Mammary epithelial cell (primary cell): Measurements from ENCODE around the gene NHERF1.

Source experiments
- EZH2 ChIP-seq: IDR thresholded peaks from 2 replicates; pipeline ENCODE4 v1.6.1; 2012; ENCODE audit warnings: low read length, inconsistent platforms, borderline replicate concordance
- TF ChIP-seq, protein P1 (sequence below), 2 donors: IDR thresholded peaks in 1 of 2; conservative IDR thresholded peaks in 1 of 2; 2 replicates each; pipeline ENCODE4 v1.5.1; 2011 to 2012; ENCODE audit warnings: inconsistent platforms in 2 of 2, low read length in 2 of 2, mild to moderate bottlenecking in 2 of 2, control low read depth in 1 of 2, low read depth in 1 of 2; ENCODE audit not compliant: insufficient read depth in 1 of 2; ENCODE audit errors: extremely low read depth in 1 of 2

- TF ChIP-seq, protein P1, sequence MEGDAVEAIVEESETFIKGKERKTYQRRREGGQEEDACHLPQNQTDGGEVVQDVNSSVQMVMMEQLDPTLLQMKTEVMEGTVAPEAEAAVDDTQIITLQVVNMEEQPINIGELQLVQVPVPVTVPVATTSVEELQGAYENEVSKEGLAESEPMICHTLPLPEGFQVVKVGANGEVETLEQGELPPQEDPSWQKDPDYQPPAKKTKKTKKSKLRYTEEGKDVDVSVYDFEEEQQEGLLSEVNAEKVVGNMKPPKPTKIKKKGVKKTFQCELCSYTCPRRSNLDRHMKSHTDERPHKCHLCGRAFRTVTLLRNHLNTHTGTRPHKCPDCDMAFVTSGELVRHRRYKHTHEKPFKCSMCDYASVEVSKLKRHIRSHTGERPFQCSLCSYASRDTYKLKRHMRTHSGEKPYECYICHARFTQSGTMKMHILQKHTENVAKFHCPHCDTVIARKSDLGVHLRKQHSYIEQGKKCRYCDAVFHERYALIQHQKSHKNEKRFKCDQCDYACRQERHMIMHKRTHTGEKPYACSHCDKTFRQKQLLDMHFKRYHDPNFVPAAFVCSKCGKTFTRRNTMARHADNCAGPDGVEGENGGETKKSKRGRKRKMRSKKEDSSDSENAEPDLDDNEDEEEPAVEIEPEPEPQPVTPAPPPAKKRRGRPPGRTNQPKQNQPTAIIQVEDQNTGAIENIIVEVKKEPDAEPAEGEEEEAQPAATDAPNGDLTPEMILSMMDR (conservative IDR thresholded peaks at IDR 0.05 in 1 of 2, IDR thresholded peaks at IDR 0.05 in 1 of 2; ENCODE audit: extremely low read depth in 1 of 2, insufficient read depth in 1 of 2, low read depth in 1 of 2, low read length in 2 of 2), result no peak
- TF ChIP-seq EZH2, result no peak
Observed at GRCh38 chr17:74812109-74813009, 63.9 kb downstream of the NHERF1 start.
